Fibroblast of the aortic adventitia (primary cell): ENCODE results near the gene SART3. TPM values are rescaled to one million over a fixed set of nuclear protein-coding genes. Genes with fewer than 3 reads are reported as not detected.

Experiments
- DNase-seq: peaks from one replicate; pipeline ENCODE4 v3.0.0-alpha.2; 2010; ENCODE audit warnings: low read depth
- H3K4me3 ChIP-seq: 2 replicates; pipeline ENCODE4 v1.5.1; 2011; ENCODE audit warnings: low read depth, mild to moderate bottlenecking, control low read depth, low read length, moderate library complexity
- total RNA-seq: library from RNA; depleted of rRNA; stranded (reverse); fragments of >200 nt; gene quantifications from 2 replicates; pipeline ENCODE4 v1.2.3, GENCODE V29; 2012; ENCODE audit warnings: low replicate concordance
- TF ChIP-seq, protein P1 (sequence below): IDR thresholded peaks from 2 replicates; pipeline ENCODE4 v1.5.1; 2011; ENCODE audit warnings: mild to moderate bottlenecking, low read length, control low read depth, inconsistent platforms; ENCODE audit not compliant: insufficient read depth

The SART3 gene
- total RNA-seq, 1 donor = 46.6 TPM

DNA sequence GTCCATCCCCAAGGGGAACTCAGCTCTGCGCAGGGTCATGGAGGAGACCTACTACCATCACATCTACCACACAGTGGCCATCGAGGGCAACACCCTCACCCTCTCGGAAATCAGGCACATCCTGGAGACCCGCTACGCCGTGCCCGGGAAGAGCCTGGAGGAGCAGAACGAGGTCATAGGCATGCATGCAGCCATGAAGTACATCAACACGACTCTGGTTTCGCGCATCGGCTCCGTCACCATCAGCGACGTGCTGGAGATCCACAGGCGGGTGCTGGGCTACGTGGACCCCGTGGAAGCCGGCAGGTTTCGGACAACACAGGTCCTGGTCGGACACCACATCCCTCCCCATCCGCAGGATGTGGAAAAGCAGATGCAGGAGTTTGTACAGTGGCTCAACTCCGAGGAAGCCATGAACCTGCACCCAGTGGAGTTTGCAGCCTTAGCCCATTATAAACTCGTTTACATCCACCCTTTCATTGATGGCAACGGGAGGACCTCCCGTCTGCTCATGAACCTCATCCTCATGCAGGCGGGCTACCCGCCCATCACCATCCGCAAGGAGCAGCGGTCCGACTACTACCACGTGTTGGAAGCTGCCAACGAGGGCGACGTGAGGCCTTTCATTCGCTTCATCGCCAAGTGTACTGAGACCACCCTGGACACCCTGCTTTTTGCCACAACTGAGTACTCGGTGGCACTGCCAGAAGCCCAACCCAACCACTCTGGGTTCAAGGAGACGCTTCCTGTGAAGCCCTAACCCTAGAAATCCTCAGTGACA, 42.1 kb downstream of the SART3 start:
- TF ChIP-seq, protein P1, sequence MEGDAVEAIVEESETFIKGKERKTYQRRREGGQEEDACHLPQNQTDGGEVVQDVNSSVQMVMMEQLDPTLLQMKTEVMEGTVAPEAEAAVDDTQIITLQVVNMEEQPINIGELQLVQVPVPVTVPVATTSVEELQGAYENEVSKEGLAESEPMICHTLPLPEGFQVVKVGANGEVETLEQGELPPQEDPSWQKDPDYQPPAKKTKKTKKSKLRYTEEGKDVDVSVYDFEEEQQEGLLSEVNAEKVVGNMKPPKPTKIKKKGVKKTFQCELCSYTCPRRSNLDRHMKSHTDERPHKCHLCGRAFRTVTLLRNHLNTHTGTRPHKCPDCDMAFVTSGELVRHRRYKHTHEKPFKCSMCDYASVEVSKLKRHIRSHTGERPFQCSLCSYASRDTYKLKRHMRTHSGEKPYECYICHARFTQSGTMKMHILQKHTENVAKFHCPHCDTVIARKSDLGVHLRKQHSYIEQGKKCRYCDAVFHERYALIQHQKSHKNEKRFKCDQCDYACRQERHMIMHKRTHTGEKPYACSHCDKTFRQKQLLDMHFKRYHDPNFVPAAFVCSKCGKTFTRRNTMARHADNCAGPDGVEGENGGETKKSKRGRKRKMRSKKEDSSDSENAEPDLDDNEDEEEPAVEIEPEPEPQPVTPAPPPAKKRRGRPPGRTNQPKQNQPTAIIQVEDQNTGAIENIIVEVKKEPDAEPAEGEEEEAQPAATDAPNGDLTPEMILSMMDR = no peak
- no peak overlapping the region for H3K4me3 ChIP-seq

DNA sequence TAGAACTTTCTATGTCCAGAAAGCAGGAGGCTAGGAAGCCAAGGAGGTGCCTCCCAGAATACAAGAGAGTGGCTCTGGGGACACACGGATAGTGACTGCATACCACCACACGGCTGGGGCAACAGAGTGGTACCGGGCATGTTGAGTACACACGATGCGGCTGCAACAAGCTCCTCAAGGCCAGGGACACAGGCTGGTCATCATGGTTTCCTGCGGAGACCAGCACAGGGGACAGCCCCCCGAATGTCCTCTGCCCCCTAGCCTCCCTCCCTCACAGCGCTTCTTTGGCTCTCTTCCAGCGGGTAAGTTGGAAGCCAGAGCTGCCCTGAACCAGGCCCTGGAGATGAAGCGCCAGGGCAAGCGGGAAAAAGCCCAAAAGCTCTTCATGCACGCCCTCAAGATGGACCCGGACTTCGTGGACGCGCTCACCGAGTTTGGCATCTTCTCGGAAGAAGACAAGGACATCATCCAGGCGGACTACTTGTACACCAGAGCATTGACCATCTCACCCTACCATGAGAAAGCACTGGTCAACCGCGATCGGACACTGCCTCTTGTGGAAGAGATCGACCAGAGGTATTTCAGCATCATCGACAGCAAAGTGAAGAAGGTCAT, 42.8 kb downstream of the SART3 start:
- no peak for DNase-seq
- no peak overlapping the region for H3K4me3 ChIP-seq
- TF ChIP-seq, protein P1 = no peak

More for the DNA sequence above, 42.1 kb downstream of the SART3 start:
- DNase-seq = no peak

DNA sequence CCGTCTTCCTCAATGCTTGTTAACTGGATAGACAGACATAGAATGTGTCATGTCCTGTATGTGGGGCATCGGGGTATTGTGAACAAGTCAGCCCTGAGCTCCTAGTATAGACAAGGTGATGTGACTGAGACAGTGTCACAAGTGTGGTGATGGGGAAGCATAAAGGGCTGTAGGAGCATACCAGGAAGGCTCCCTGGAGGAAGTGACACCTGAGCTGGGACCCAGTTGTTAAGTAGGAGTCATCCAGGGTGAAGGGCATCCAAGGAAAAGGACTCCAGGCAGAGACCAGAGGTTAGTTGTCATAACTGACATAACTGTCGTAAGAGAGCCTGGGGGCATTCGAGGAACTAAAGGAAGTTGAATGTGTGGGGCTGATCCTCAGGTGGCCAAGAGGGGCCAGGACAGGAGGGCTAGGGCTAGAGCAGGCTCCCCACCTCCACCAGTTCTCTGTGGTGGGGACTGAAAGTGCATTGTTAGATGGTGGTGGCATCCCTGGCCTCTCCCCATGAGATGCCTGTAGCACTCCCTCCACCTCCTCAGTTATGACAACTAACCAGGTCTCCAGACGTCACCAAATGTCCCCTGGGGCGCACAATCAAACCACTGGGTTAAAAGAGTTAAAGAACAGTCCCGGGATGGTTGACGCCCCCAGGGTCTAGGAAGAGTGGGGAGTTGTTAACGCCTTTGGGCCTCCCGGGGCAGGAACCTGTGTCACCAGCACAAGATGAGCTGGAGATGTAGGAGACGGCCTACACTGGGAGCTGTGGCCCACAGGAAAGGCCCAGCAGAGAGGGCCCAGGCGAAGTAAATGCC, 43.5 kb downstream of the SART3 start:
- no peak for DNase-seq
- TF ChIP-seq, protein P1 = no peak
- no peak overlapping the region for H3K4me3 ChIP-seq

DNA sequence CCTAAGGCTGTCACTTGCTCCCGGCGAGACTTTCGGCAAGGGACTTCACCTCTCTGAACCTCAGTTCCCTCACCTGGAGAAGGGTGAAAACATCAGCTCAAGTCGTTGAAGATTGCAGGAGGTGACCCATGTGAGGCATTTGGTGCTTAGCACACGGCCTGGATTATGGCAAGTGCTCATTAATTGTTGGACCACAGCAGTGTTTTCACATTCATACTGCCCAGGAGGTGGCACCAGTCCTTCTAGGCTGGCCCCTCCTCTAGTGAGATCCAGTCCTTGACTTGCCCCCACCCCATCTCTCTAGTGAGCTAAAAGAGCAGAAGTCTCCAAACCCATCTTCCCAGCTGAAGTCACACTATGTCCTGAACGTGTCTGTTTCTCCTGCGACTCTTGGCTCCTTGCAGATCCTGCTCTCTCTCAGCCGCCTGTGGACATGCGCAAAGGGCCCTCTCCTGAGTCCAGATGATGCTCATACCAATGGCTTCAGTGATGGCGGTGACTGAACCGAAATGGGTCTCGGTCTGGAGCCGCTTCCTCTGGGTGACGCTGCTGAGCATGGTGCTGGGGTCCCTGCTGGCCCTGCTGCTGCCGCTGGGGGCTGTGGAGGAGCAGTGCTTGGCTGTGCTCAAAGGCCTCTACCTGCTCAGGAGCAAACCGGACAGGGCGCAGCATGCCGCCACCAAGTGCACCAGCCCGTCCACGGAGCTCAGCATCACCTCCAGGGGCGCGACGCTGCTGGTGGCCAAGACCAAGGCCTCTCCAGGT, 44.3 kb downstream of the SART3 start:
- H3K4me3 ChIP-seq = peak overlapping the region; percentile 91
- DNase-seq = no peak
- TF ChIP-seq, protein P1 = no peak

DNA sequence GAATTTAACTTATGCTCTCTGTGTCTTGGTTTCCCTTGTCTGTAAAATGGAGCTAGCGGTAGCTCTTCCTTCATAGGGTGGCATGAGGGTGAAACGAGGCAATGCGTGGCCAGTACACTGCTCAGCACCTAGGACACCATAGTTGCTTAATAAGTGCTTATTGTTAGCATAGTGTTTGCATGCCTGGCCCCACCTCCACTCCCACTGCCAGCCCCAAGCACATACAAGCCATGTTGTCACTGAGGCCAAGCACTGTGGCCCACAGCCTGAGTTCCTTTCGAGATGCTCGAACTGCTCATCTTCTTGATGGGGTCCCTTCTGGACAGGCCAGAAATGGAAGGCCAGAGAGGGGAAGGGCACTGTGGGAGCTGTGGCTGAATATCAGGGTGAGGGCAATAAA, 45.1 kb downstream of the SART3 start:
- TF ChIP-seq, protein P1 = no peak
- peak; percentile 9 for DNase-seq

DNA sequence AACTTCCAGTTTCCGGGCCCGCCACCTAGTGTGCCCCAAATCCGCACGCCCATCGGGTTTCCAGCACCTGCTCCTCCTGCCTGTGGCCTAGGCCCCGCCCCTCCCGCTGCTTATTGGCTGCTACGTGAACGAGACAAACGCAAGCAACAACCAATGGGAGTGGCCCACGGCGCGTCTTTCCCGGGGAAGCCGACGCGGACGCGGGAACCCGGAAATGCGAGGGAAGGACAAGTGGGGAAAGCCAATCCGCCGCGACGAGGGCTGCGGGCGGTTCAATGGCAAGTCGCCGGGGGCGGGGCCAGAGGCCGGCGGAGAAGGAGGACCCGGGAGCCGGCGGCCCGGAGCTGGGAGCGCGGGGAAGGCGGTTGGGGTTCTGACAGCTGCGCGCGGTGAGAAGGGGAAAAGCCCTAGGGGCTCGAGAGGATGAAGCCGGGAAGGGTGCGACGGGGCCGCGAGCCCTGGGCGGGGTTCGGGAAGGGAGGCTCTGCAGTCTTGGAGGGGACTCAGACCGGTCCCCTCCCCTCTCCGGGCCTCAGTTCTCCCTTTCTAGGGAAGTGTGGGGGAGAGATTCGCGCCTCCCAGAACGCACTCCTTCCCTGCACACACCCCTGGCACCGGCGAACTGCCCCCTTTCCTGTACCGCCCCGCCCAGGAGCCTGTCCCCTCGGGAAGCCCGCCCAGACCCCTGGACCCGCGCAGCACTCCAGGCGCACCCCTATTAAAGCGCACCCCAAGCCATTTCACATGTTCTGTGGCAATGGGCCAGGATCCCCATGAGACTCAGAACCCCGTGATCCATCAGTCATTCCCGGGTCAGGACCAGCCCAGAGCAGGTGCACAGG, 45.8 kb downstream of the SART3 start, which contains the start of gene FICD:
FICD (plus strand) TSS at position 305 of the 842 bp plus-strand sequence. CDS start 1,696 bp downstream, outside the sequence.
- TF ChIP-seq, protein P1 = no peak
- peak; percentile 96 for DNase-seq
- peak within 1 kb of the TSS; percentile 91 for H3K4me3 ChIP-seq

More for the DNA sequence above, 45.1 kb downstream of the SART3 start:
- peak overlapping the region; percentile 91 for H3K4me3 ChIP-seq
